PFSK-1 (cell line): ENCODE data around the gene PARD6B.

Experiments
- FOXP2 ChIP-seq: optimal IDR thresholded peaks from 2 replicates; pipeline ENCODE3; 2011; ENCODE audit warnings: borderline replicate concordance, control low read depth, inconsistent platforms; ENCODE audit not compliant: insufficient read depth; ENCODE audit errors: extremely low read length, extremely low read depth
- POLR2AphosphoS5 ChIP-seq: IDR thresholded peaks from 2 replicates; pipeline ENCODE4 v1.6.1; 2012; ENCODE audit warnings: low read depth, mild to moderate bottlenecking, control low read depth, low read length, moderate library complexity
- SIN3A ChIP-seq: IDR thresholded peaks from 2 replicates; pipeline ENCODE4 v1.6.1; 2012; ENCODE audit warnings: mild to moderate bottlenecking, low read length, moderate library complexity, borderline replicate concordance; ENCODE audit not compliant: insufficient read depth
- TAF1 ChIP-seq: IDR thresholded peaks from 2 replicates; pipeline ENCODE4 v1.6.1; 2012; ENCODE audit warnings: low read length, control low read depth, borderline replicate concordance; ENCODE audit not compliant: insufficient read depth
- TF ChIP-seq, protein P1 (sequence below), 2 experiments: IDR thresholded peaks; 2 replicates each; pipeline versions ENCODE4 v1.6.1 to v1.8.0; 2011 to 2012; ENCODE audit warnings: low read depth in 2 of 2, low read length in 2 of 2, control low read depth in 1 of 2, inconsistent platforms in 1 of 2, mild to moderate bottlenecking in 1 of 2, moderate library complexity in 1 of 2; ENCODE audit not compliant: insufficient read depth in 1 of 2

Gene PARD6B

DNA sequence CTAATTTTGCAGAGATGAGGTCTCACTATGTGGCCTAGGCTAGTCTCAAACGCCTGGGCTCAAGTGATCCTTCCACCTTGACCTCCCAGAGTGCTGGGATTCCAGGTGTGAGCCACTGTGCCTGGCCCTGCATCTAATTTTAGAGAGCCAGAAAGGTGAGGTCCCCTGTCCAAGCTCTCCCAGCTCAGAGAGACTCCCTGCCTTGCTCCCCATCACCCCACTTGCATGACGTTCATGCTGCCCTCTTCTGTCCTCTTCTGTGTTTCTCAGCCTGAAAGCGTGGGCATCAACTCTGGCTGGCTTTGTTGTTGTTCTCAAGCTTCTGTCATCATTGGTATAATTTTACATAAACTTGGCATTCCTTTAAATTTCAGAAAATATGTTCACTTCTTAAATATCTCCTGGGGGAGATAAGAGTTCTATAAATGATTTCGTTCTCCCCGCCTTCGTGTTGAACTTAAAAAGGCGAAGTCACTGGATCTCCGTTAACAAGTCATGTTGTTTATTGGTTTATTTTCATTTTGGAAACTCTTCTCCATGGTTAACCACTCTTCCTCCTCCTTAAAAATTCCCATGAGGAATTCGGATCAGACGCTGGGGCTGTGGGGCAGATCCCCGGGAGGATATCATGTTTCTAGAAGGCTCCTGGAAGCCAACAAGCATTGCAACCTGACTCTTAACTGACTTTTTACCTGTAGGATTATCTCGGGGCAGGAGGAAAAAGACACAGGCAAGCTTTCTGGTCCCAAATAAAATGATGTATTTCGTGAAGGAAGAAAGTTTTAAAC, 13.2 kb upstream of the PARD6B start:
- TF ChIP-seq FOXP2 (no peak), POLR2AphosphoS5 (no peak)
- TF ChIP-seq, protein P1, sequence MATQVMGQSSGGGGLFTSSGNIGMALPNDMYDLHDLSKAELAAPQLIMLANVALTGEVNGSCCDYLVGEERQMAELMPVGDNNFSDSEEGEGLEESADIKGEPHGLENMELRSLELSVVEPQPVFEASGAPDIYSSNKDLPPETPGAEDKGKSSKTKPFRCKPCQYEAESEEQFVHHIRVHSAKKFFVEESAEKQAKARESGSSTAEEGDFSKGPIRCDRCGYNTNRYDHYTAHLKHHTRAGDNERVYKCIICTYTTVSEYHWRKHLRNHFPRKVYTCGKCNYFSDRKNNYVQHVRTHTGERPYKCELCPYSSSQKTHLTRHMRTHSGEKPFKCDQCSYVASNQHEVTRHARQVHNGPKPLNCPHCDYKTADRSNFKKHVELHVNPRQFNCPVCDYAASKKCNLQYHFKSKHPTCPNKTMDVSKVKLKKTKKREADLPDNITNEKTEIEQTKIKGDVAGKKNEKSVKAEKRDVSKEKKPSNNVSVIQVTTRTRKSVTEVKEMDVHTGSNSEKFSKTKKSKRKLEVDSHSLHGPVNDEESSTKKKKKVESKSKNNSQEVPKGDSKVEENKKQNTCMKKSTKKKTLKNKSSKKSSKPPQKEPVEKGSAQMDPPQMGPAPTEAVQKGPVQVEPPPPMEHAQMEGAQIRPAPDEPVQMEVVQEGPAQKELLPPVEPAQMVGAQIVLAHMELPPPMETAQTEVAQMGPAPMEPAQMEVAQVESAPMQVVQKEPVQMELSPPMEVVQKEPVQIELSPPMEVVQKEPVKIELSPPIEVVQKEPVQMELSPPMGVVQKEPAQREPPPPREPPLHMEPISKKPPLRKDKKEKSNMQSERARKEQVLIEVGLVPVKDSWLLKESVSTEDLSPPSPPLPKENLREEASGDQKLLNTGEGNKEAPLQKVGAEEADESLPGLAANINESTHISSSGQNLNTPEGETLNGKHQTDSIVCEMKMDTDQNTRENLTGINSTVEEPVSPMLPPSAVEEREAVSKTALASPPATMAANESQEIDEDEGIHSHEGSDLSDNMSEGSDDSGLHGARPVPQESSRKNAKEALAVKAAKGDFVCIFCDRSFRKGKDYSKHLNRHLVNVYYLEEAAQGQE (IDR thresholded peaks at IDR 0.05; ENCODE audit: insufficient read depth in 1 of 2, low read depth in 2 of 2, low read length in 2 of 2): no peak

DNA sequence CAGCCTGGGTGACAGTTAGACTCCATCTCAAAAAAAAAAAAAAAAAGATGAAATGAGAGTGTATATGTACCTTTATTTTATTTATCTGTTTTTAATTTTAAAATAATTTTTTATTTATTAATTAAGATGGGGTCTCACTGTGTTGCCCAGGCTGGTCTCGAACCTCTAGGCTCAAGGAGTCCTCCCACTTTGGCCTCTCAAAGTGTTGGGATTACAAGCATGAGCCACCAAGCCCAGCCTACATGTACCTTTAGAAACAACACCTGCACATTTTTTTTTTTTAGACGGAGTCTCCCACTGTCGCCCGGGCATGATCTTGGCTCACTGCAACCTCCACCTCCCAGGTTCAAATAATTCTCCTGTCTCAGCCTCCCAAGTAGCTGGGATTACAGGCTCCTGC, 12.1 kb upstream of the PARD6B start:
- TF ChIP-seq POLR2AphosphoS5 (no peak), TAF1 (no peak), FOXP2 (no peak), SIN3A (no peak)
- TF ChIP-seq, protein P1 (IDR thresholded peaks at IDR 0.05; ENCODE audit: insufficient read depth in 1 of 2, low read depth in 2 of 2, low read length in 2 of 2): no peak

DNA sequence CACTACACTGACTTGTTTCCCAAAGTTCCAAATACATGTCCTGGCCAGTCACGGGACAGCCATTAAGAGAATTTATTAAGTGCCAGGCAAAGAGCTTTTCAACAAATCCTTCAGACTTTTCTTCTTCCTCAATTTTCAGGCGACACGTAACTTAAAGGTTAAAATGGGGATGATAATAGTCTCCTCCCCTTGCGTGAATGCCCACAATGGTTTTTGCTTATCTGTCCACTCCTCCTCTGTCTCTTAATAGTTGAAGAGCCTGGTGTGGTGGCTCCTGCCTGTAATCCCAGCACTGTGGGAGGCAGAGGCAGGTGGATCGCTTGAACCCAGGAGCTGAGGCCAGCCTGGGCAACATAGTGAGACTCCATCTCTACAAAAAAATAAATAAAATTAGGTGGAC, 11.4 kb upstream of the PARD6B start:
- TF ChIP-seq, protein P1 (IDR thresholded peaks at IDR 0.05; ENCODE audit: insufficient read depth in 1 of 2, low read depth in 2 of 2, low read length in 2 of 2): no peak
- TF ChIP-seq SIN3A (no peak), POLR2AphosphoS5 (no peak), FOXP2 (no peak), TAF1 (no peak)

DNA sequence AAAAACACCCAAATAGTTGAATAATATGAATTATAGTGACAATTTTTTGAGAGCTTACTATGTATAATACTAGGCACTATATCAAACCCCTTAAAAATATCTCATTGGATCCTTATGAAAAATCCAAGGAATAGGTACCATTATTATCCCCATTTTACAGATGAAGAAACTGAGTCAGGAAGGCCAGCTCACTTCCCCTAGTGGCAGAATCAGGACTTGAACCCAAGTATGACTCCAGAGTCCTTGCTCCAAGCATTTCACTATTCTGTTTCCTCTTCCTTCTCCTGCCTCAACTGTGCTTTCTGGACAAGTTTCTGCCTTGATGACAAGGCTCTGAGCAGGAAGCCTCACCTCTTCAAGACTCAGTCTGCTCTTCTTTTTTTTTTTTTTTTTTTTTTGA, 10.8 kb upstream of the PARD6B start:
- TF ChIP-seq POLR2AphosphoS5 (no peak), TAF1 (no peak), SIN3A (no peak), FOXP2 (no peak)
- TF ChIP-seq, protein P1 (IDR thresholded peaks at IDR 0.05; ENCODE audit: insufficient read depth in 1 of 2, low read depth in 2 of 2, low read length in 2 of 2): no peak

DNA sequence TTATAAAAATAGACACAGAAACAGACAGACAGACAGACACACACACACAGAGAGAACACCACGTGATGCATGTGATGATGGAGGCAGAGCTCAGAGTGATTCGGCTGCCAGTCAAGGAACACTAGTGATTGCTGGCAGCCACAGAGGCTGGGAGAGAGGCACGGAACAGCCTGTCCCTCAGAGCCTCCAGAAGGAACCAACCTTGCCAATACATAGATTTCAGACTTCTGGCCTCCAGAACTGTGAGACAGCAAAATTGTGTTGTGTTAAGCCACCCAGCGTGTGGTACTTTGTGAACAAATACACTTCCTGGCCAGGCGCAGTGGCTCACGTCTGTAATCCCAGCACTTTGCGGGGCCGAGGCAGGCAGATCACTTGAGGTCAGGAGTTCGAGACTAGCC, 9.5 kb upstream of the PARD6B start:
- TF ChIP-seq, protein P1 (IDR thresholded peaks at IDR 0.05; ENCODE audit: insufficient read depth in 1 of 2, low read depth in 2 of 2, low read length in 2 of 2): no peak
- no peak for TF ChIP-seq FOXP2
- TF ChIP-seq TAF1: no peak
- TF ChIP-seq POLR2AphosphoS5: no peak
- TF ChIP-seq SIN3A: no peak
